Measurements from ENCODE around the gene ADNP2. TPM values are rescaled to one million over a fixed set of nuclear protein-coding genes. Genes with fewer than 3 reads are reported as not detected.

Gene ADNP2
- total and polyA plus RNA-seq, 2 of the 4 experiments (the other 2 are of a cell fraction): 5.6 to 18.3 TPM

DNA sequence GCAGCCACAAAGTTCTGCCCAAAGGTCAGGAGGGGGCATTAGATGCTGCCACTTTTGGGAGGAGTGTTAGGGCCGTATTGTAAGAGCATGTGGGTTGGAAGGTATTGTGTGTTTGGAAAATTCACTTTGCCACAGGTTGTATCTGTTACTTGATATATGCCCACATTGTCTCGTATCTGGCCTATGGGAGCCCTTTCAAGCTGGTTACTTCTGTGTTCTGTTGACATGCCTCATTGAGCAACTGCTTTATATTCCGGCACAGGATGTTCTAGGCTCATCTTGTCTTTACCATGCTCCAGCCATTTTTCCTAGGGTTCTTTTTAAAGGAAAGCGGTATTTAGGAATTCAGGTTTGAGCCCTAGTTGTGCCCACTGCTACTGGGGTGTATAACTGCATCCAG lies 6.0 kb downstream of the ADNP2 start:
- in situ Hi-C loops (cut with MboI; ENCODE audit: low sequenced_read_pairs): no loop called here

More for the DNA sequence above, 6.0 kb downstream of the ADNP2 start:
- no peak overlapping the region for H4K8ac ChIP-seq (ENCODE audit: low read depth in 2 of 2, low read length in 2 of 2)
- DNase-seq: no peak
- H3K9ac ChIP-seq (ENCODE audit: low read depth, low read length): no peak overlapping the region
- no peak overlapping the region for H2AK9ac ChIP-seq (replicated peaks; ENCODE audit: low read depth, low read length, poor library complexity)
- dilution Hi-C loops (cut with HindIII; ENCODE audit: low sequenced_read_pairs, unreplicated experiment) (no loop called here), intact Hi-C loops (cut with micrococcal nuclease) (no loop called here)
- H3K18ac ChIP-seq (ENCODE audit: low read depth, low read length): no peak overlapping the region
- BruUV-seq (replicated peaks): no TSS peak
- H3K4me2 ChIP-seq (ENCODE audit: low read depth, low read length): no peak overlapping the region
- H3K23ac ChIP-seq (ENCODE audit: low read depth, low read length): no peak overlapping the region
- WGBS, 2 experiments (ENCODE audit: extremely low coverage in 2 of 2, insufficient read length in 1 of 2): 100% methylated on average over 2 of the region's 4 CpGs; no CpG with 5 or more reads in 1 of the 2 experiments
- no peak for TF ChIP-seq CEBPB (IDR thresholded peaks at IDR 0.05; ENCODE audit: low read depth, low read length)
- TF ChIP-seq, protein P1, sequence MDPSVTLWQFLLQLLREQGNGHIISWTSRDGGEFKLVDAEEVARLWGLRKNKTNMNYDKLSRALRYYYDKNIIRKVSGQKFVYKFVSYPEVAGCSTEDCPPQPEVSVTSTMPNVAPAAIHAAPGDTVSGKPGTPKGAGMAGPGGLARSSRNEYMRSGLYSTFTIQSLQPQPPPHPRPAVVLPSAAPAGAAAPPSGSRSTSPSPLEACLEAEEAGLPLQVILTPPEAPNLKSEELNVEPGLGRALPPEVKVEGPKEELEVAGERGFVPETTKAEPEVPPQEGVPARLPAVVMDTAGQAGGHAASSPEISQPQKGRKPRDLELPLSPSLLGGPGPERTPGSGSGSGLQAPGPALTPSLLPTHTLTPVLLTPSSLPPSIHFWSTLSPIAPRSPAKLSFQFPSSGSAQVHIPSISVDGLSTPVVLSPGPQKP (IDR thresholded peaks at IDR 0.05; ENCODE audit: borderline replicate concordance, low read depth, low read length): no peak
- TF ChIP-seq FOS (IDR thresholded peaks at IDR 0.05; ENCODE audit: low read depth, low read length): no peak
- TF ChIP-seq BHLHE40 (IDR thresholded peaks at IDR 0.05; ENCODE audit: low read depth, low read length): no peak
- TF ChIP-seq CTCF (conservative IDR thresholded peaks at IDR 0.05; ENCODE audit: low read depth, low read length): no peak
- TF ChIP-seq RAD21 (IDR thresholded peaks at IDR 0.05; ENCODE audit: low read length): no peak
- H4K5ac ChIP-seq (ENCODE audit: low read depth, low read length): no peak overlapping the region
- H4K91ac ChIP-seq (ENCODE audit: insufficient read depth, low read depth, low read length): no peak overlapping the region
- H3K79me1 ChIP-seq (ENCODE audit: low read depth in 1 of 2, low read length in 2 of 2): peaks cover 42 to 69% of the 10 kb centered on the region in 2 experiments
- H3K36me3 ChIP-seq (ENCODE audit: control insufficient read depth, insufficient read depth, low read length): peaks cover 10% of the 10 kb centered on the region
- no peaks in the 10 kb centered on the region for H3K27me3 ChIP-seq (ENCODE audit: control insufficient read depth, insufficient read depth, low read length)
- POLR2A ChIA-PET (ENCODE audit: unreplicated experiment): no interaction called here
- H3K4ac ChIP-seq (ENCODE audit: low read depth, low read length): no peak overlapping the region
- H3K4me3 ChIP-seq (ENCODE audit: insufficient read depth, low read depth, low read length): no peak overlapping the region
- H2BK5ac ChIP-seq (ENCODE audit: low read depth, low read length, poor library complexity, severe bottlenecking): no peak overlapping the region
- no peak overlapping the region for H2BK15ac ChIP-seq (ENCODE audit: low read depth, low read length)
- H2AFZ ChIP-seq (replicated peaks; ENCODE audit: low read length, poor library complexity): no peak overlapping the region
- no peak overlapping the region for H2AK5ac ChIP-seq (ENCODE audit: low read depth, low read length)
- CTCF ChIA-PET: no interaction called here
- H3K14ac ChIP-seq (replicated peaks; ENCODE audit: low read depth, low read length): no peak overlapping the region
- no peak overlapping the region for H2BK20ac ChIP-seq (ENCODE audit: low read depth, low read length)
- no peak overlapping the region for H3K27ac ChIP-seq (ENCODE audit: insufficient read depth, low read length)
- no peaks in the 10 kb centered on the region for H3K9me3 ChIP-seq (ENCODE audit: control insufficient read depth, insufficient read depth, low read length)
- H2BK120ac ChIP-seq (ENCODE audit: low read depth, low read length): no peak overlapping the region
- H3K9me1 ChIP-seq (ENCODE audit: insufficient read depth, low read length): peaks cover 15% of the 10 kb centered on the region
- ATAC-seq (ENCODE audit: low read depth): no peak
- peaks cover 5% of the 10 kb centered on the region; the same call in 1 of the 2 replicates for H3K4me1 ChIP-seq (ENCODE audit: control insufficient read depth, insufficient read depth, low read length)
- H3K56ac ChIP-seq (ENCODE audit: extremely low read depth, insufficient read depth, low read length): no peak overlapping the region
- H4K20me1 ChIP-seq (ENCODE audit: insufficient read depth, low read length): peaks cover 59% of the 10 kb centered on the region

Data from IMR-90 (cell line).